ENCODE data around the gene PIGM.

The PIGM gene

DNA sequence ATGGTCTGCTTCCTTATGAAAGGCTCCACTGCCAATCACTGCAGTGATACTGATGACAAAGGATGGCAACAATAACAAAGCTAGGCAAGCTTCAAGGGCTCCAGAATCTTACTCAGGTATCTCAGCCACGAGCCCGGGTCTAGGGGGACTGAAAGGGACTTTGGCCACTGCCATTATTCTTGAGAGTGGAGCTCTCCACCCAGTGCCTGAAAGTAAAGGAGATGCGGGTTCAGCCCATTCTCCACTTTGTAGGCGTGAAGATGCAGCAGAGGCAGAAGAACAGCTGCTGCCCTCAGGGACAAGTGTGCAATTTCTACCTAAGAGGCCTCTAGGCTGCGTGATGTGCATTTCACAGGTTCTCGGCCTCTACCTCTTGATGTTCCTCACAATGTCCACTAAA lies 46.3 kb downstream of the PIGM start:
- DNase-seq (ENCODE audit: low read depth): no peak
- no peak overlapping the region for H3K4me3 ChIP-seq (ENCODE audit: low read depth, low read length)
- TF ChIP-seq, protein P1, sequence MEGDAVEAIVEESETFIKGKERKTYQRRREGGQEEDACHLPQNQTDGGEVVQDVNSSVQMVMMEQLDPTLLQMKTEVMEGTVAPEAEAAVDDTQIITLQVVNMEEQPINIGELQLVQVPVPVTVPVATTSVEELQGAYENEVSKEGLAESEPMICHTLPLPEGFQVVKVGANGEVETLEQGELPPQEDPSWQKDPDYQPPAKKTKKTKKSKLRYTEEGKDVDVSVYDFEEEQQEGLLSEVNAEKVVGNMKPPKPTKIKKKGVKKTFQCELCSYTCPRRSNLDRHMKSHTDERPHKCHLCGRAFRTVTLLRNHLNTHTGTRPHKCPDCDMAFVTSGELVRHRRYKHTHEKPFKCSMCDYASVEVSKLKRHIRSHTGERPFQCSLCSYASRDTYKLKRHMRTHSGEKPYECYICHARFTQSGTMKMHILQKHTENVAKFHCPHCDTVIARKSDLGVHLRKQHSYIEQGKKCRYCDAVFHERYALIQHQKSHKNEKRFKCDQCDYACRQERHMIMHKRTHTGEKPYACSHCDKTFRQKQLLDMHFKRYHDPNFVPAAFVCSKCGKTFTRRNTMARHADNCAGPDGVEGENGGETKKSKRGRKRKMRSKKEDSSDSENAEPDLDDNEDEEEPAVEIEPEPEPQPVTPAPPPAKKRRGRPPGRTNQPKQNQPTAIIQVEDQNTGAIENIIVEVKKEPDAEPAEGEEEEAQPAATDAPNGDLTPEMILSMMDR (IDR thresholded peaks at IDR 0.05; ENCODE audit: low read depth, low read length, missing control alignments): no peak

DNA sequence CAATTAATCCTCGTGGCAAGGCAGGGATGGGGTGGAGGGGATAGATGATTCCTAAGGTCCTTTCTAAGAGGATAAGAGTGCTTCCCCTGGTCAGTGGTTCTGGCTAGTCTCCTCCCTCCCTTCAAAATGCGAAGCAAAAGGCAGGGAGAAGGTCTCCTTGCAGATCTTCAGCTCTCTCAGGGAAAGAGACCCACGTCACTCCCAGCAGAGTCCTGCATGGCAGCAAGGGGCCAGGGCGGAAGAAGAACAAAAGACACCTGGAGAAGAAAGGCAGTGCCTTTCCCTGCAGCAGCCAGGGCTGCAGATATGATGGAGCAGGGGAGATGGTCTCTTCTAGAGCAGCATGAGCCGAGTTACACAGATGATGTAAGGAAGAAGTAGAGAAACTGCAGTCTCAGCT lies 48.1 kb downstream of the PIGM start:
- no peak for DNase-seq (ENCODE audit: low read depth)
- TF ChIP-seq, protein P1 (IDR thresholded peaks at IDR 0.05; ENCODE audit: low read depth, low read length, missing control alignments): no peak
- H3K4me3 ChIP-seq (ENCODE audit: low read depth, low read length): no peak overlapping the region

DNA sequence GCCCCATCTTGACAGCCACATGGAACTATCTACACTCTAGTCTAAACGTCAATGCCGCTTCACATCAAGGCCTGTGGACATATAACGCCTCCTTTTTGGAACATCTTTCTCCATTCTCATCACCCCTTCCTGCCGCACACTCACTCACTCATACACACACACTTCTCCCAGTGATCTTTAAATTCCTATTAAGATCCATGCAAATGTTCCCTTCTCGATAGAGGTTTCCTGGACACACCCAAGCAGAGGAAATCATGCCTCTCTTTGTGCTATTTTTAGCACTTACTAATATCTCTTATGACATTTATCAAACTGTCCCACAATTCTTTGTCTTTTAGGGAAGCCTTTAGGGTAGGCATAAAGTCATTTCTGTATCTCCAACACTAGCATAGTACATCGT lies 49.5 kb downstream of the PIGM start:
- no peak for DNase-seq (ENCODE audit: low read depth)
- no peak overlapping the region for H3K4me3 ChIP-seq (ENCODE audit: low read depth, low read length)
- TF ChIP-seq, protein P1 (IDR thresholded peaks at IDR 0.05; ENCODE audit: low read depth, low read length, missing control alignments): no peak

DNA sequence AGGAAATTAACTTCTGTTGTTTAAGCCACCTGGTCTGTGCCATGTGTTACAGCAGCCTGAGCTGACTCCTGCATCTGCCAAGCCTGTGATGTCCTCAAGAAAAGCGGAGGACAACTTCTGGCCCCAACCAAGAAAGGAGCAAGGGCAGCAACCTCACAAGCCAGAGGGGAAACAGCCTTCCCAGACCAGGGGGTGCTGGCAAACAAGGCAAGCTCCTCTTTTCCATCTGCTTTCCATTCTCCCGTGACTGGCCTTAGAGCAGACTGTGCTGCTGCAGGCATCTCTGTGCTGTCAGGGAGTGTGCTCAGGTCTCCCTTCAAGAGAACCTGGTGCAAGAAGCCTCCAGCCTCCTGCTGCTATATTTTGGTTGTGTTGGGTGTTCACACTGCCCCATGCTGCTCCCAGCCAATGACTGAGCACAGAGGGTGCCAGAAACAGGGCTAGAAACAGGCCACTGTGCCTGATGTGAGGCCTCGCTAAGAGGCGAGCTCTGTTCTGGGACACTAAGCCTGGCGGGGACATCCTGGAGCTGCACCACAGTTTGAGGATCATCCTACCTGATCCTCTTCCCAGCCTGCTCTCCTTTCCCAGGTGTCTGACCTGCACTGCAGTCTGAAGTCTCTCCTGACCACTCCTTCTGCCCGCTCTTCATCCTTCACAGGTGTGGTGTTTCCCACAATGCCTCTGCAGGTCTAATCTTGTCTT lies 50.3 kb downstream of the PIGM start:
- no peak for DNase-seq (ENCODE audit: low read depth)

DNA sequence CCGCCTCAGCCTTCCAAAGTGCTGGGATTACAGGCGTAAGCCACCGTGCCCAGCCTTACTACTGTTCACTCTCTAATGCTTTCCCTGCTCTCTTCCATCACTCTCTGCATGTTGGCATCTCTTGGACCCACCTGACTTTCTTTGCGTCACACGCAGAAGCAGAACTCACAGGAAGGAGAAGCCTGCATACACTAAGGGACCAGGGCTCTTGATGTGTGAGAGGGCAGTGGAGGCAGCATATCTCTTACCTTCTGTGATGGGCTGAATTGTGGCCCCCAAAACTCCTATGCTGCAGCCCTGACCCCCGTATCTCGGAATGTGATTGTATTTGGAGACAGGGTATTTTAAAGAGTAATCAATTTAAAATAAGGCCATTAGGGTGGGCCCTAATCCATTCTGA lies 51.0 kb downstream of the PIGM start:
- no peak overlapping the region for H3K4me3 ChIP-seq (ENCODE audit: low read depth, low read length)
- no peak for DNase-seq (ENCODE audit: low read depth)
- TF ChIP-seq, protein P1 (IDR thresholded peaks at IDR 0.05; ENCODE audit: low read depth, low read length, missing control alignments): no peak

More for the DNA sequence above, 50.3 kb downstream of the PIGM start:
- no peak overlapping the region for H3K4me3 ChIP-seq (ENCODE audit: low read depth, low read length)
- TF ChIP-seq, protein P1 (IDR thresholded peaks at IDR 0.05; ENCODE audit: low read depth, low read length, missing control alignments): no peak

DNA sequence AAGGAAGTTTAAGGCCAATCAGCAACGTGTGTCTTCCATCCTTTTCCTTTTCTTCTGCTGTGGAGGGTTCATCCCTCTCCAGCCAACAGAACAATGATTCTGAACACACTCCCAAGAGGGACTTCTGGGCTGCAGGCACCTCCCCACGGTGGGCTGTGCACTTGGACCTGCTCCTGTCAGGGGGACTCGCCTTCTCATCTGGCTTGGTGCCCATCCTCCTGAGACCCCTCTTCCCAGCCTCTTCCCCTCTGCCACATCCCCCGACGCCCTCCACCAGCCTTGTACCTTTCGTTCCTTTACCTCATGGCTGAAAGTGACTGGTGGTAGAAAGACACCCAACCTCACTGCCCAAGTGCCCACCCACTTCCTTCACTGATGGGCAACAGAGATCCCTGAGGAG lies 51.7 kb downstream of the PIGM start:
- TF ChIP-seq, protein P1 (IDR thresholded peaks at IDR 0.05; ENCODE audit: low read depth, low read length, missing control alignments): no peak
- H3K4me3 ChIP-seq (ENCODE audit: low read depth, low read length): no peak overlapping the region
- DNase-seq (ENCODE audit: low read depth): no peak

DNA sequence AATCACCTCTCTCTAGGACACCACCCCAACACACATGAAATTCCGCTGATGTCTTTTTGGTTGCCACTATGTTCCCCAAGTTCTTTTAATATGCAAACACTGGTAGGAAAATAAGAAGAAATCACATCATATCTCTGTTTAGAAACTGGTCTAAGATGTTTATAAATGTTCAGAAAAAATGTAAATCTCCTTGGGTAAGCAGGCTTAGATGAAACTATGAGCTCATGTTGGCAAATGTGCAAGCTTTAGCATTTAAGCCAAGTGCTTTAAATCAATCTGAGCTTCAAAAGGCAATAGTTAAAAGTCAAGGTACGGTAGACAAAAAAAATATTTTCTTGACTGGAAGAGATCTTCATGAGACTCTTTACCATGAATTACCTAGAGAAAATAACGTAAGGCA lies 52.5 kb downstream of the PIGM start:
- no peak for DNase-seq (ENCODE audit: low read depth)
- TF ChIP-seq, protein P1 (IDR thresholded peaks at IDR 0.05; ENCODE audit: low read depth, low read length, missing control alignments): no peak
- no peak overlapping the region for H3K4me3 ChIP-seq (ENCODE audit: low read depth, low read length)
